ENCODE data around the gene DCUN1D1.
A peak's percentile ranks its signal among the peaks of the same experiment; 100 is the strongest.

Gene DCUN1D1

DNA sequence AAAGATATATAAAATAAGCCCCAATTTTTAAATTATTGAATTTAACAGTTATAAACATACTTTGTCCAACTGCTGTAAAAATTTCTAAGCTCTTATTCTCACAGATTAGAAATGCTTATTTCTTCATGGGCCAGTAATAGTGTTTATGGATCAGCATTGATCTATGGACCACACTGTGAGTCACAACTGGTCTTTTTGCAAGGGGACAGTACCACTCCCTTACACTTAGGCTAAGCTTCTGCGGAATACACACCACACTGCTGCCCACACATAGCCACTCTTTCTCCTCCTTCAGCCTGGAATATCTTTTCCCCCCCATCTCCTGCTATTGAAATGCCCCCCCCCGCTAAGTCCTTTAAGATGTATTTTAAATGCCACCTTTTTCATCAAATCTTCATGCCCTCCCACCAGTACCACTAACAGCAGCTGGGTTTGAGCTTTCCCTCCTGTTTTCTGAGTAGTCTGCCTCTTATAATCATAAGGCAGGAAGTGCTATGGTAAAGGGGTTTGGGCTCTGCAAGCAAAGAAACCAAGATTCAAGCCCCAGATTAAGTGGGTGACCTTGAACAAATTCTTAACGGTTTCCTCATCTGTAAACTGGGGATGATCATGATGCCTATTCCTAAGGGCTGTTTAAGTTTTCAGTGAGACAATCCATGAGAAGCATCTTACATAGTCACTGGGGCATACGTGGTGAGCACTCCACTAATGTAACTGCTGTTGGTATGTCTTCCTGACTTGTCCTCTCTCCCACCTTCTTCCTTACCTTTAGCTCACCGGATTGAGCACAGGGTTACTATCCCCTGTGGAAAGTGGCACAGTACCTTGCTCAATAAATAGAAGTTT lies 69.2 kb downstream of the DCUN1D1 start:
- no peaks in the 10 kb centered on the region for H3K27me3 ChIP-seq (ENCODE audit: low read depth)
- H3K36me3 ChIP-seq (replicated peaks): no peaks in the 10 kb centered on the region
- DNase-seq (ENCODE audit: low spot score in 2 of 2): no peak
- in situ Hi-C loops (cut with MboI; ENCODE audit: low sequenced_read_pairs): no loop called here
- H3K9me3 ChIP-seq: no peaks in the 10 kb centered on the region
- H3K4me1 ChIP-seq: no peaks in the 10 kb centered on the region
- no peak overlapping the region for H3K4me3 ChIP-seq

DNA sequence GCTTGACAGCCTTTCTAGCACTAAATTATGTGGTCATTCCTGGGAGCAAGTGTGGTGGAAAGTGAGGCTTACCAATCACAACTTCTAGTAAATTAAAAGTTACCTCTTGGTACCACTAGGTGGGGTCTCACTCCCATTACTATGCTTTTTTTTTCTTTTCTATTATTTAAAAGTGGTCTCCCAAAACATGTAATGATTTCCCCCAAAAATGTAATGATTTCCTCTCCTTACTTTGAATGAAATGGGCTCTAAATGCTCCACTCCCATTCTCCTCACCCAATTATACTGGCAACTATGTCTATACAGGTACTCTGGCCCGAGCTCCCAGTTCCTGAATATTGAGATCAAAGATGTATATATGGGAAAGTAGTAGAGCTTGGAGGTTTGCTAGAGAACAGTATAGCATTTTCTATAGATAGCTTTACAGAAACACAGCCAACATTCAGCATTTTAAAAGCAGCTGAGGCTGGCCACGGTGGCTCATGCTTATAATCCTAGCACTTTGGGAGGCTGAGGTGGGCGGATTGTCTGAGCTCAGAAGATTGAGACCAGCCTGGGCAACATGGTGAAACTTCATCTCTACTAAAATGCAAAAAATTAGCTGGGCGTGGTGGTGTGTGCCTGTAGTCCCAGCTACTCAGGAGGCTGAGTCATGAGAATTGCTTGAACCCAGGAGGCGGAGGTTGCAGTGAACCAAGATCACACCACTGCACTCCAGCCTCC lies 70.9 kb downstream of the DCUN1D1 start:
- peak in 1 of 2 experiments; percentile 45 for DNase-seq (ENCODE audit: low spot score in 2 of 2)
- Histone ChIP-seq H3K9me3 (no peaks in the 10 kb centered on the region), H3K4me1 (peaks cover 3% of the 10 kb centered on the region; the same call in 1 of the 2 replicates), H3K4me3 (no peak overlapping the region), H3K27me3 (ENCODE audit: low read depth) (no peaks in the 10 kb centered on the region), H3K36me3 (replicated peaks) (no peaks in the 10 kb centered on the region)
- in situ Hi-C loops (cut with MboI; ENCODE audit: low sequenced_read_pairs): no loop called here

- no peak overlapping the region for H3K4me3 ChIP-seq
- in situ Hi-C loops (cut with MboI; ENCODE audit: low sequenced_read_pairs): no loop called here
- H3K9me3 ChIP-seq: no peaks in the 10 kb centered on the region
- no peaks in the 10 kb centered on the region for H3K27me3 ChIP-seq (ENCODE audit: low read depth)
- H3K4me1 ChIP-seq: peaks cover 3% of the 10 kb centered on the region; the same call in 1 of the 2 replicates
- no peaks in the 10 kb centered on the region for H3K36me3 ChIP-seq (replicated peaks)
- DNase-seq (ENCODE audit: low spot score in 2 of 2): no peak
Observed at GRCh38 chr3:182908471-182908870, 71.9 kb downstream of the DCUN1D1 start.

DNA sequence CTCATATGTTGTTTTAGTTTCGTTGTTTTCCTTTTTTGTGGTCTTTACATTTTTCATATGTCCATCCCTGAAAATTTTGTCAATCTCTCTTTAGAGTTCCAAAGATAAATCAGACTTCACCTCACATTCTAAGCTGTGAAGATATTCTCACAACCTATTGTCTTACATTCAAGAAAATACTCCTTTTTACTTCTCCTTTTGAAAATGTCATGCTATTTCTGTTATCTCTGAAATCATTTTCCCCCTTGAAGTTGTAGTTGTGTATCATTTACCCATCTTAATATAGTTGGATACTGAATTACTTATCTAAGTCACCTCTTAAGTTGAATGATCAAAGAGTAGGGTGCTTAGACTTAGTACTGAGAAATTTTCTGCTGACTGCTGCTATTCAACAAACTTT lies 74.3 kb downstream of the DCUN1D1 start:
- in situ Hi-C loops (cut with MboI; ENCODE audit: low sequenced_read_pairs): no loop called here
- DNase-seq (ENCODE audit: low spot score in 2 of 2): no peak

GRCh38 chr3:182905623-182906022 lies 74.7 kb downstream of the DCUN1D1 start:
- no peaks in the 10 kb centered on the region for H3K36me3 ChIP-seq (replicated peaks)
- H3K4me1 ChIP-seq: peaks cover 3% of the 10 kb centered on the region; the same call in 1 of the 2 replicates
- no peak for DNase-seq (ENCODE audit: low spot score in 2 of 2)
- no peaks in the 10 kb centered on the region for H3K27me3 ChIP-seq (ENCODE audit: low read depth)
- no peaks in the 10 kb centered on the region for H3K9me3 ChIP-seq
- no peak overlapping the region for H3K4me3 ChIP-seq
- in situ Hi-C loops (cut with MboI; ENCODE audit: low sequenced_read_pairs): no loop called here

More for the DNA sequence above, 74.3 kb downstream of the DCUN1D1 start:
- Histone ChIP-seq H3K9me3 (no peaks in the 10 kb centered on the region), H3K4me1 (peaks cover 3% of the 10 kb centered on the region; the same call in 1 of the 2 replicates), H3K27me3 (ENCODE audit: low read depth) (no peaks in the 10 kb centered on the region), H3K36me3 (replicated peaks) (no peaks in the 10 kb centered on the region), H3K4me3 (no peak overlapping the region)

GRCh38 chr3:182904164-182904563 lies 76.2 kb downstream of the DCUN1D1 start:
- Histone ChIP-seq H3K4me1 (peaks cover 3% of the 10 kb centered on the region; the same call in 1 of the 2 replicates), H3K36me3 (replicated peaks) (no peaks in the 10 kb centered on the region), H3K4me3 (no peak overlapping the region), H3K9me3 (no peaks in the 10 kb centered on the region), H3K27me3 (ENCODE audit: low read depth) (no peaks in the 10 kb centered on the region)
- no peak for DNase-seq (ENCODE audit: low spot score in 2 of 2)
- in situ Hi-C loops (cut with MboI; ENCODE audit: low sequenced_read_pairs): no loop called here

DNA sequence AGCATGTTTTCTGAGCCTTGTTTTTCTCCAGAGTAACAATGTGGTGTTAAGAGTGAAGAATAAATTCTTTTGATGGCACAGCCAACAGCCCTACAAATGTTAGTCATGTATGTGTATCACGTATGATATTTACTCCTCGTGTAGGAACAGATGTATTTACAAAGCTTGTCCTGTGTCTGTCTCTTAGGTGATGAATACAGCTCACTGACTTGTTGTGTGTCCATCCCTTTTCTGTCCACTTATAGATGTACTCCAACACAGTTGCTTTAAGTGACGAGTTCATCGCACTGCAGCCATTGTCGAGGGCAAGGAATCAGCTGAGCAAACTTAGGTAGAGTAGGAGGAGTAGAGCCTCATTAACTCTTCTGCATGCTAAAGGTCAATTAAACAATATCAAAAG lies 78.1 kb downstream of the DCUN1D1 start:
- Histone ChIP-seq H3K27me3 (ENCODE audit: low read depth) (no peaks in the 10 kb centered on the region), H3K4me3 (no peak overlapping the region), H3K4me1 (peaks cover 3% of the 10 kb centered on the region; the same call in 1 of the 2 replicates), H3K36me3 (replicated peaks) (0 out of 2 replicates have a peak, but pooled peaks cover 5% of the 10 kb centered on the region), H3K9me3 (no peaks in the 10 kb centered on the region)
- no peak for DNase-seq (ENCODE audit: low spot score in 2 of 2)
- in situ Hi-C loops (cut with MboI; ENCODE audit: low sequenced_read_pairs): no loop called here

GRCh38 chr3:182896553-182896952 lies 83.8 kb downstream of the DCUN1D1 start:
- Histone ChIP-seq H3K4me3 (no peak overlapping the region), H3K36me3 (replicated peaks) (0 out of 2 replicates have a peak, but pooled peaks cover 5% of the 10 kb centered on the region), H3K27me3 (ENCODE audit: low read depth) (no peaks in the 10 kb centered on the region), H3K4me1 (no peaks in the 10 kb centered on the region), H3K9me3 (no peaks in the 10 kb centered on the region)
- DNase-seq (ENCODE audit: low spot score in 2 of 2): no peak
- in situ Hi-C loops (cut with MboI; ENCODE audit: low sequenced_read_pairs): no loop called here

GRCh38 chr3:182895513-182896112 lies 84.7 kb downstream of the DCUN1D1 start:
- Histone ChIP-seq H3K4me1 (no peaks in the 10 kb centered on the region), H3K4me3 (no peak overlapping the region), H3K36me3 (replicated peaks) (0 out of 2 replicates have a peak, but pooled peaks cover 5% of the 10 kb centered on the region), H3K27me3 (ENCODE audit: low read depth) (no peaks in the 10 kb centered on the region), H3K9me3 (no peaks in the 10 kb centered on the region)
- no peak for DNase-seq (ENCODE audit: low spot score in 2 of 2)
- in situ Hi-C loops (cut with MboI; ENCODE audit: low sequenced_read_pairs): no loop called here

DNA sequence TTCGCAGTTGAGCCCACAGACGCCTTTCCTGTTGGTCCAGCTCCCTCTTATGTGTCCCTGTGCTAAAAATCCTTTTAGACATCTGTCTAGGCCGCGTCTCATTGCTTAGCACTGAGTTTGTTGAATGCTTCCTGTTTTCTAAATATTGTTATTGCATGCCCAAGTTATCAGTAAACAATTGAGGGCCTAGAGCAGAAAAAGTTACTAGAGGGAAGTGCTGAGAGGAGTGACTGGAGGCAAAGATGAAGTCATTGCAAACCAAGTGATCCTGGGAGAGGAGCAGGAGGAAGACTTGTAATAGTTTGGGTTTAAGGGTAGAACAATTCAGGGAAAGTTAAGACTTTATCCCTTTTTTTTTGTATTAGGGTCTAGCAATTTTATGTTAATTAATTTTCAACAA lies 88.1 kb downstream of the DCUN1D1 start:
- Histone ChIP-seq H3K36me3 (replicated peaks) (no peaks in the 10 kb centered on the region; the same call in 1 of the 2 replicates), H3K4me1 (no peaks in the 10 kb centered on the region), H3K4me3 (no peak overlapping the region), H3K9me3 (no peaks in the 10 kb centered on the region), H3K27me3 (ENCODE audit: low read depth) (no peaks in the 10 kb centered on the region)
- in situ Hi-C loops (cut with MboI; ENCODE audit: low sequenced_read_pairs): no loop called here
- no peak for DNase-seq (ENCODE audit: low spot score in 2 of 2)

- H3K4me3 ChIP-seq: no peak overlapping the region
- no peaks in the 10 kb centered on the region for H3K27me3 ChIP-seq (ENCODE audit: low read depth)
- no peaks in the 10 kb centered on the region for H3K9me3 ChIP-seq
- in situ Hi-C loops (cut with MboI; ENCODE audit: low sequenced_read_pairs): no loop called here
- DNase-seq (ENCODE audit: low spot score in 2 of 2): no peak
- H3K4me1 ChIP-seq: no peaks in the 10 kb centered on the region
- H3K36me3 ChIP-seq (replicated peaks): no peaks in the 10 kb centered on the region; the same call in 1 of the 2 replicates
Observed at GRCh38 chr3:182891364-182891763, 89.0 kb downstream of the DCUN1D1 start.

DNA sequence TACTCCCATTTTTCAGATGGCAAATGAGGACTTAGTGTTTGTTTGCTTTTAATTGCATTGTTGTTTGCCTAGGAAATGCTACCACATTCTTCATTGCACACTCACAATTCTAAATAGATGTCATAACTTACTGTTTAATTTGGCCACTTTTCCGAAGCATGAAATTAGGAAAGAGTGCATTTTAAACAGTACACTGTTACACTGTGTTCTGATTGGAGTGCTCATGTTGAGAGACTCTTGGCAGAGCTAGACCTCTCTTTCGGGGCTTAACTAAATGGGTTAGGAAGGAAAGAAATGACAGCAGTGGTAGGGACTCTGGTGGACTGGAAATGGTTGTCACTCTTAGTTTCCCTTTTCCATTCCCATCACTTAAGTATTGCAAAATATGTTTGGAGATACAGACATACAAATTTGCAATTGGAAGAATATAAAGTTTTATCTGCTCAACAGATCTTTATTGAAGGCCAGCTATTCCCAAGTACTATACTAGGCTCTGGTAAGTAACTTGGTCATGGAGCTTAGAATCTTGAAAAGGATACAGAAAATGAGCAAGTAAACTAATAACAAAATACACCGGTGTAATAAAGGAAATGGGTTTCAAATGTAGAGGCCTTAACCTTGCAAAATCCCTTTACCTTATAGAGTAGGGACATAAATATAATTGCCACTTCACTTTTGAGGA lies 90.2 kb downstream of the DCUN1D1 start:
- H3K4me3 ChIP-seq: no peak overlapping the region
- no peaks in the 10 kb centered on the region for H3K27me3 ChIP-seq (ENCODE audit: low read depth)
- H3K9me3 ChIP-seq: no peaks in the 10 kb centered on the region
- in situ Hi-C loops (cut with MboI; ENCODE audit: low sequenced_read_pairs): no loop called here
- no peak for DNase-seq (ENCODE audit: low spot score in 2 of 2)
- no peaks in the 10 kb centered on the region; the same call in 1 of the 2 replicates for H3K36me3 ChIP-seq (replicated peaks)
- no peaks in the 10 kb centered on the region for H3K4me1 ChIP-seq
